Lung microvascular endothelial cell (primary cell): ENCODE measurements around the gene ZNF511. TPM values are rescaled to one million over a fixed set of nuclear protein-coding genes. Genes with fewer than 3 reads are reported as not detected.

Source experiments
- DNase-seq, 2 donors: peaks; one replicate each; pipeline versions ENCODE4 v3.0.0 to v3.0.0-alpha.2; 2010; ENCODE audit warnings: low read depth in 2 of 2
- total RNA-seq: library from RNA; depleted of rRNA; stranded (reverse); fragments of >200 nt; gene quantifications from 2 replicates; pipeline ENCODE4 v1.2.1, GENCODE V29; 2014

The ZNF511 gene
- total RNA-seq, 1 donor from 2014 or later, result 24.8 TPM

- DNase-seq, result no peak
Observed at GRCh38 chr10:133353988-133354605, 45.4 kb downstream of the ZNF511 start.

GRCh38 chr10:133354672-133355240 lies 46.0 kb downstream of the ZNF511 start:
- DNase-seq, result no peak

GRCh38 chr10:133355266-133355665 lies 46.6 kb downstream of the ZNF511 start:
- no peak for DNase-seq

- no peak for DNase-seq
Observed at GRCh38 chr10:133355991-133356390, 47.3 kb downstream of the ZNF511 start.

- no peak for DNase-seq
Observed at GRCh38 chr10:133356549-133357284, 48.0 kb downstream of the ZNF511 start.

- peak; percentile 45 to 65 for DNase-seq
Observed at GRCh38 chr10:133357285-133358161, 48.8 kb downstream of the ZNF511 start, which contains the start of gene FUOM. FUOM (minus strand) TSS chr10:133358019; CDS start chr10:133358007, 12 bp downstream.

- DNase-seq, result no peak
Observed at GRCh38 chr10:133358162-133358924, 49.6 kb downstream of the ZNF511 start.

- no peak for DNase-seq
Observed at GRCh38 chr10:133358925-133359310, 50.2 kb downstream of the ZNF511 start.

GRCh38 chr10:133359554-133359971 lies 50.8 kb downstream of the ZNF511 start:
- DNase-seq, result no peak

GRCh38 chr10:133359972-133360610 lies 51.4 kb downstream of the ZNF511 start:
- DNase-seq, result no peak

GRCh38 chr10:133361227-133361626 lies 52.5 kb downstream of the ZNF511 start:
- DNase-seq, result no peak

- DNase-seq, result no peak
Observed at GRCh38 chr10:133361773-133362441, 53.2 kb downstream of the ZNF511 start.

Other genes with a start within 250 kb of the ZNF511 start
- gene ADGRA1, start 221.0 kb upstream of the ZNF511 start, total RNA-seq, result under 0.01 TPM in 1 of 2 replicates, not detected in the other
- 0.20 TPM in 1 of 2 replicates, not detected in the other for gene KNDC1, start 148.7 kb upstream of the ZNF511 start, total RNA-seq
- gene UTF1, start 78.7 kb upstream of the ZNF511 start, total RNA-seq, result not detected in 2 replicates
- gene VENTX, start 71.1 kb upstream of the ZNF511 start, total RNA-seq, result not detected in 2 replicates
- gene ADAM8, start 32.0 kb upstream of the ZNF511 start, total RNA-seq, result 0.22 and 0.40 TPM in 2 replicates
- gene TUBGCP2, start within 50 bp of the ZNF511 start, total RNA-seq, result 32.0 and 35.3 TPM in 2 replicates
- gene CALY, start 28.0 kb downstream of the ZNF511 start, total RNA-seq, result 0.22 TPM in 1 of 2 replicates, not detected in the other
- gene PRAP1, start 38.5 kb downstream of the ZNF511 start, total RNA-seq, result not detected in 2 replicates
- 13.1 and 18.7 TPM in 2 replicates for gene FUOM, start 49.1 kb downstream of the ZNF511 start, total RNA-seq
- 58.0 and 58.1 TPM in 2 replicates for gene ECHS1, start 64.4 kb downstream of the ZNF511 start, total RNA-seq
- gene PAOX, start 70.3 kb downstream of the ZNF511 start, total RNA-seq, result 4.4 and 6.9 TPM in 2 replicates
- gene MTG1, start 85.2 kb downstream of the ZNF511 start, total RNA-seq, result 25.9 and 29.4 TPM in 2 replicates
- gene SPRN, start 115.7 kb downstream of the ZNF511 start, total RNA-seq, result under 0.01 TPM in 1 of 2 replicates, not detected in the other
- 0.22 and 0.40 TPM in 2 replicates for gene SCART1, start 145.0 kb downstream of the ZNF511 start, total RNA-seq
- gene CYP2E1, start 218.4 kb downstream of the ZNF511 start, total RNA-seq, result not detected in 2 replicates